ENCODE results near the gene CTSV.
"Not testable (repeated sequence)": the region's sequence is repeated elsewhere in the genome, so short reads cannot be mapped to it uniquely, and the experiment has no call there.

Gene CTSV

GRCh38 chr9:97064176-97064575, 25.2 kb upstream of the CTSV start:
- no peak for DNase-seq
- TF ChIP-seq CTCF (IDR thresholded peaks at IDR 0.05; ENCODE audit: low read depth, low read length, missing control alignments): no peak
- Histone ChIP-seq H3K27ac (no peak overlapping the region), H3K36me3 (replicated peaks) (no peaks in the 10 kb centered on the region), H3K4me3 (ENCODE audit: low read depth, low read length) (no peak overlapping the region), H3K27me3 (replicated peaks) (no peaks in the 10 kb centered on the region)
- in situ Hi-C loops (cut with HindIII; ENCODE audit: low pct_ligation_motif_present, low sequenced_read_pairs): no loop called here

GRCh38 chr9:97060796-97061195, 21.9 kb upstream of the CTSV start:
- Histone ChIP-seq H3K27ac (no peak overlapping the region), H3K4me3 (ENCODE audit: low read depth, low read length) (no peak overlapping the region), H3K27me3 (replicated peaks) (no peaks in the 10 kb centered on the region), H3K36me3 (replicated peaks) (no peaks in the 10 kb centered on the region)
- in situ Hi-C loops (cut with HindIII; ENCODE audit: low pct_ligation_motif_present, low sequenced_read_pairs): no loop called here
- no peak for DNase-seq
- no peak for TF ChIP-seq CTCF (IDR thresholded peaks at IDR 0.05; ENCODE audit: low read depth, low read length, missing control alignments)

- no peaks in the 10 kb centered on the region for H3K36me3 ChIP-seq (replicated peaks)
- TF ChIP-seq CTCF (IDR thresholded peaks at IDR 0.05; ENCODE audit: low read depth, low read length, missing control alignments): no peak
- in situ Hi-C loops (cut with HindIII; ENCODE audit: low pct_ligation_motif_present, low sequenced_read_pairs): no loop called here
- no peak for DNase-seq
- H3K4me3 ChIP-seq (ENCODE audit: low read depth, low read length): no peak overlapping the region
- H3K27ac ChIP-seq: no peak overlapping the region
- no peaks in the 10 kb centered on the region for H3K27me3 ChIP-seq (replicated peaks)
Measured at GRCh38 chr9:97059626-97060025, 20.7 kb upstream of the CTSV start.

- no peak for TF ChIP-seq CTCF (IDR thresholded peaks at IDR 0.05; ENCODE audit: low read depth, low read length, missing control alignments)
- H3K27ac ChIP-seq: no peak overlapping the region
- in situ Hi-C loops (cut with HindIII; ENCODE audit: low pct_ligation_motif_present, low sequenced_read_pairs): no loop called here
- H3K36me3 ChIP-seq (replicated peaks): no peaks in the 10 kb centered on the region
- DNase-seq: no peak
- no peaks in the 10 kb centered on the region for H3K27me3 ChIP-seq (replicated peaks)
- H3K4me3 ChIP-seq (ENCODE audit: low read depth, low read length): no peak overlapping the region
Measured at GRCh38 chr9:97057651-97058050, 18.7 kb upstream of the CTSV start.

GRCh38 chr9:97055891-97056290, 16.9 kb upstream of the CTSV start:
- DNase-seq; H3K27ac ChIP-seq; H3K27me3 ChIP-seq (replicated peaks); H3K4me3 ChIP-seq (ENCODE audit: low read depth, low read length); H3K36me3 ChIP-seq (replicated peaks); in situ Hi-C loops (cut with HindIII; ENCODE audit: low pct_ligation_motif_present, low sequenced_read_pairs): not testable (repeated sequence)

GRCh38 chr9:97053717-97054116, 14.8 kb upstream of the CTSV start:
- TF ChIP-seq CTCF (IDR thresholded peaks at IDR 0.05; ENCODE audit: low read depth, low read length, missing control alignments): no peak
- no peak for DNase-seq
- Histone ChIP-seq H3K36me3 (replicated peaks) (no peaks in the 10 kb centered on the region), H3K27me3 (replicated peaks) (no peaks in the 10 kb centered on the region), H3K4me3 (ENCODE audit: low read depth, low read length) (no peak overlapping the region), H3K27ac (no peak overlapping the region)
- in situ Hi-C loops (cut with HindIII; ENCODE audit: low pct_ligation_motif_present, low sequenced_read_pairs): no loop called here

Data from brain microvascular endothelial cell (primary cell).